CD4-positive, CD25-positive, alpha-beta regulatory T cell (primary cell): ENCODE data around the gene MAP2K3. TPM values are rescaled to one million over a fixed set of nuclear protein-coding genes. Genes with fewer than 3 reads are reported as not detected.
A peak's percentile ranks its signal among the peaks of the same experiment; 100 is the strongest.

Source experiments
- ATAC-seq, 2 donors: fragments of 150-1000 bp; cut with Tn5 transposase; one replicate each; pipeline ENCODE4 v1.10.0; 2021; ENCODE audit warnings: low read depth in 2 of 2, moderate number of reproducible peaks in 2 of 2, moderate library complexity in 1 of 2
- DNase-seq, 3 donors: peaks; one replicate each; pipeline versions ENCODE4 v3.0.0 to v3.0.0-alpha.2; 2012 to 2022; ENCODE audit warnings: mixed read lengths in 1 of 3
- H3K27ac ChIP-seq: one replicate; pipeline ENCODE4 v1.7.0; 2013; ENCODE audit warnings: mild to moderate bottlenecking, low read length; ENCODE audit not compliant: insufficient read depth, poor library complexity, severe bottlenecking
- H3K27me3 ChIP-seq: one replicate; pipeline ENCODE4 v1.7.0; 2013; ENCODE audit warnings: low read length; ENCODE audit not compliant: control insufficient read depth, insufficient read depth
- H3K36me3 ChIP-seq: one replicate; pipeline ENCODE4 v1.7.0; 2013; ENCODE audit warnings: mild to moderate bottlenecking, low read length, moderate library complexity; ENCODE audit not compliant: control insufficient read depth, insufficient read depth
- H3K4me1 ChIP-seq: 2 replicates; pipeline ENCODE4 v1.7.0; 2013; ENCODE audit warnings: mild to moderate bottlenecking, low read length; ENCODE audit not compliant: insufficient read depth, control insufficient read depth, poor library complexity, severe bottlenecking
- H3K4me3 ChIP-seq: one replicate; pipeline ENCODE4 v1.7.0; 2013; ENCODE audit warnings: low read depth, mild to moderate bottlenecking, low read length, moderate library complexity
- H3K9me3 ChIP-seq, 2 experiments: 1 replicate in 1 of 2; 2 replicates in 1 of 2; pipeline ENCODE4 v1.7.0; 2013; ENCODE audit warnings: low read length in 2 of 2, mild to moderate bottlenecking in 1 of 2, moderate library complexity in 1 of 2; ENCODE audit not compliant: control insufficient read depth in 2 of 2
- H3K27ac Mint-ChIP-seq, 3 donors: one replicate each; pipeline ENCODE4 v1.8.0; 2020 to 2022; ENCODE audit warnings: mild to moderate bottlenecking in 3 of 3, mixed read lengths in 3 of 3, moderate library complexity in 2 of 3
- H3K27me3 Mint-ChIP-seq: one replicate; pipeline ENCODE4 v1.8.0; 2022; ENCODE audit warnings: mild to moderate bottlenecking, mixed read lengths
- H3K36me3 Mint-ChIP-seq: one replicate; pipeline ENCODE4 v1.8.0; 2020; ENCODE audit warnings: mixed read lengths
- H3K4me1 Mint-ChIP-seq, 4 donors: one replicate each; pipeline ENCODE4 v1.8.0; 2020 to 2022; ENCODE audit warnings: mixed read lengths in 4 of 4, mild to moderate bottlenecking in 1 of 4
- H3K4me3 Mint-ChIP-seq, 4 donors: one replicate each; pipeline ENCODE4 v1.8.0; 2020 to 2022; ENCODE audit warnings: mild to moderate bottlenecking in 4 of 4, mixed read lengths in 4 of 4, moderate library complexity in 3 of 4
- H3K9me3 Mint-ChIP-seq, 7 donors: one replicate each; pipeline ENCODE4 v1.8.0; 2020 to 2022; ENCODE audit warnings: mixed read lengths in 7 of 7, mild to moderate bottlenecking in 3 of 7, moderate library complexity in 2 of 7
- polyA plus RNA-seq, 4 donors: library from polyadenylated mRNA; unstranded; fragments of 300-500 nt; fragmentation: Illumina TruSeq; gene quantifications; one replicate each; pipeline ENCODE4 v1.2.3, GENCODE V29; 2021
- total RNA-seq: library from RNA; stranded (reverse); gene quantifications from one replicate; pipeline ENCODE4 v1.2.3, GENCODE V29; 2022

The MAP2K3 gene
- total RNA-seq (70.6 TPM), polyA plus RNA-seq (10 to 100 TPM; 63.4 to 71.9 (median 68.3) TPM)

DNA sequence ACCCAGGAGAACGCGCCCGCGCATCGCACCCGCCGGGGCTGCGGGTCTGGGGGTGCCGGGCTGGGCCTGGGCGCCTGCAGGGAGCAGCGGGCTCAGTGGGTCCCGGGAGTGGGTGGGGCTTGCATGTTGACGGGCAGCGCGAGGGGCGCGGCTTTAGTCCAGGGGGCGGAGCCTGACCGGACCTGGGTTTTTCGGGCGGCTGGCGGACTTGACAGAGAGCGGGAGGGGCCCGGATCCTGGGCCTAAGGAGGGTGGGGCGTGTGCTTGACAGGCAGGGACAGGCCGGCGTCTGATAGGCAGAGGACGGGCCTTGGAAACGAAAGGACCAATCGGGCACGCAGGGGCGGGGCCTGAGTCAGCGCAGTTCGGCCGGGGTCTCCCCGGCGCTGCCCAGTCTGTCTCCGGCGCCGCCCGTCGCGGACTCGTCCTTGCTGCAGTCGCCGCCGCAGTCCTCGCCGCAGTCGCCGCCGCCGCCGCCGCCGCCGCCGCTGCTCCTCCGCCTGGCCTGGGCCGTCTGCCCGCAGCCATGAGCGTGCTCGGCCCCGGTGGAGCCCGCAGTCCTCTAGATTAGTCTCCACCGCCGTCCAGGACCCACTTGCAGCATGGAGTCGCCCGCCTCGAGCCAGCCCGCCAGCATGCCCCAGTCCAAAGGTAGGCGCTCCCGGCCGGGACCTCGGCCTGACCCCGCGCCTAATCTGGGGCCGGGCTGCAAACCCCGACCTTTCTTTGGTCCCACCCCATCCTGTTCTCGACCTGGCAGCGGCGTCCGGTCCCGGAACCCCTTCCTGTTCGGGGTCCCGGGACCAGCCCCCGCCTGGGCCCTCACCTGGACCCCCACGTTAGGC is at the start of gene MAP2K3:
Gene MAP2K3 (plus strand): TSS at position 393 of the 845 bp plus-strand sequence. CDS start 210 bp downstream, at position 603.
- Mint-ChIP-seq H3K4me3 (peak within 1 kb of the TSS; percentile 96 to 97 (median 96)), H3K36me3 (no peaks in the 10 kb centered on the region), H3K9me3 (no peaks in the 10 kb centered on the region), H3K27ac (peak within 1 kb of the TSS; percentile 85 to 98 (median 97)), H3K27me3 (no peaks in the 10 kb centered on the region), H3K4me1 (peaks cover 0 to 64% (median 41%) of the 10 kb centered on the region in 4 donors)
- Histone ChIP-seq H3K4me1 (peaks cover 64% of the 10 kb centered on the region), H3K9me3 (no peaks in the 10 kb centered on the region), H3K36me3 (no peaks in the 10 kb centered on the region), H3K27ac (peak within 1 kb of the TSS; percentile 97), H3K27me3 (no peaks in the 10 kb centered on the region), H3K4me3 (peak within 1 kb of the TSS; percentile 92)
- peak; percentile 91 to 99 (median 96) for DNase-seq
- ATAC-seq, result peak; percentile 70 to 73

DNA sequence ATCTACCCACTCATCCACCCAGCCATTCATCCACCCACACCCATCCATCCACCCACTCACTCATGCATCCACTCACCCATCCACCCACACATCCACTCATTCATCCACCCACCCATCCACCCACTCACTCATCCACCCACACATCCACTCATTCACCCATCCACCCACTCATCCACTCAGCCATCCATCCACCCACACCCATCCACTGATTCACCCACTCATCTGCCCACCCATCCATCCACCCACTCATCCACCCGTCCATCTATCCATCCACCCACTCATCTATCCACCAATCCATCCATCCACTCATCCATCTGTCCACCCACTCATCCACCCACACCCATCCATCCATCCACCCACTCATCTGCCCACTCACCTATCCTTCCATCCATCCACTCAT is 48.6 kb upstream of the MAP2K3 start:
- Histone ChIP-seq H3K4me1 (no peaks in the 10 kb centered on the region), H3K27ac (no peak overlapping the region), H3K27me3 (no peaks in the 10 kb centered on the region), H3K36me3 (no peaks in the 10 kb centered on the region), H3K4me3 (no peak overlapping the region), H3K9me3 (no peaks in the 10 kb centered on the region)
- Mint-ChIP-seq H3K9me3 (peaks cover 0 to 8% (median 3%) of the 10 kb centered on the region in 7 donors), H3K4me1 (peaks cover 0 to 6% (median 2%) of the 10 kb centered on the region in 4 donors), H3K27ac (no peak overlapping the region), H3K27me3 (no peaks in the 10 kb centered on the region), H3K36me3 (peaks cover 11% of the 10 kb centered on the region), H3K4me3 (no peak overlapping the region)
- DNase-seq (no peak), ATAC-seq (no peak)

DNA sequence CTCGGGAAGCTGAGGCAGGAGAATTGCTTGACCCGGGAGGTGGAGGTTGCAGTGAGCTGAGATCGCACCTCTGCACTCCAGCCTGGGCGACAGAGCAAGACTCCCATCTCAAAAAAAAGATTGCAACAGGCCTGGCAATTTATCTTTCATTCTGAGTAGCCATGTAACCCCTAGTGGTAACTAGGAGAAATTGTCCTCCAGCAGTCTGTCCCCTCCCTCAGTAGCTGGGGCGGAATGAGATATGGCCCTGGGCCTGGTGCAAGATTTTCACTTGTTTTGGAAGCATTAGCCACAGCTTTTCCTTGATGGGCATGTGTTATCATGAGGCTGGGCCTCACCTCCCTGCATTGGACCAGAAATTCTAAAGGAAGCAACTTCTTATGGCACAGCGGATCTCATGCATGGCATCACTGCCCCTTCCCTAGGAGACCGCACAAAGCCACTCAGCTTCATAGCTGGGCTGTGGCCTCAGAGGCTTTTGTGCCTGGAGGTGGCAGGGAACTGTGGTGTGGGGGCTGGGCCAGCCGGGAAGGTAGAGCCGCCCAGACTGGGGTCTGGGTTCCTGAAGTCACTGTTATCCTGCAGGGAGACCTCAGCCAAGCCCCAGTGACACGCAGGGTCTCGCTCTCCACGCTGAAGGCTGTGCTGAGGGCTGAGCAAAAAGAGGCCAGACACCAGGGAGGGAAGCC is 44.7 kb upstream of the MAP2K3 start:
- H3K27me3 Mint-ChIP-seq, result no peaks in the 10 kb centered on the region
- H3K4me1 Mint-ChIP-seq, result peaks cover 0 to 12% (median 4%) of the 10 kb centered on the region in 4 donors
- peaks cover 0 to 4% (median 0%) of the 10 kb centered on the region in 7 donors for H3K9me3 Mint-ChIP-seq
- peak in 1 of 3 donors; percentile 35 for DNase-seq
- Histone ChIP-seq H3K4me3 (no peak overlapping the region), H3K27me3 (no peaks in the 10 kb centered on the region), H3K27ac (no peak overlapping the region), H3K9me3 (no peaks in the 10 kb centered on the region), H3K36me3 (peaks cover 3% of the 10 kb centered on the region), H3K4me1 (no peaks in the 10 kb centered on the region)
- peak in 1 of 2 donors; percentile 32 for ATAC-seq
- H3K4me3 Mint-ChIP-seq, result peak overlapping the region in 1 of 4 donors; percentile 37
- H3K27ac Mint-ChIP-seq, result no peak overlapping the region
- no peaks in the 10 kb centered on the region for H3K36me3 Mint-ChIP-seq

DNA sequence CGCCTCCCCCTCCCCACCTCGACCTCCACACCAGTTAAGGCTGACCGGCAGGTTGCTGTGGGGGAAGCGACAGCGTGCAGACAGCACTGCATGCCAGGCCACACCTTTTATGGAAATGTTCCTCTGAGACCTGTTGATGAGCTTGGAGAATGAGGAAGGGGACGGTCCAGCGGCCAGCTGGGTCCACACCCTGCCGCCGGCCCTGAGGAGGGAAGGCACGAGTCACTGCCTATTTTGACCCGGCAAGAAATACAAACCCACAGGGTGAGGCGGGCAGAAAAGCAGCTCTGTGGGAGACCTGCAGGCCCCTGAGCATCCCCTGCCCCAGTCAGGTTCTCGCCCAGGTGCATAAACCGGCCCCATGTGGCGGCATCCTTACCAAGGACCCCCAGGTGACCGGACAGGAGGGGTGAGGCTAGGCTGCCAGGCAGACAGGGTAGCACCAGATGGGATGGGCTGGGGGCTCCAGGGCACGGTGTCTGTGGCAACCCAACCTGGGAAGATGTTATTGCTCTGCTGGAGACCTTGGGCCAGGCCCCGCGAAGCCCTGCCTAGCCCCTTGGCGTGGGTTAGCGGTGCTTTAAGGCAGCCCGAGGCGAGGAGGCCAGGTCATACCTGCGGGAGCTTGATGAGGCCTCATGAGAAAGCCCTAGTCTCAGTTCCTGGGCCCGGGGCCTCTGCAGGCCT is 44.0 kb upstream of the MAP2K3 start:
- Histone ChIP-seq H3K36me3 (peaks cover 3% of the 10 kb centered on the region), H3K9me3 (no peaks in the 10 kb centered on the region), H3K4me1 (no peaks in the 10 kb centered on the region), H3K4me3 (no peak overlapping the region), H3K27me3 (no peaks in the 10 kb centered on the region), H3K27ac (no peak overlapping the region)
- DNase-seq (no peak), ATAC-seq (no peak)
- Mint-ChIP-seq H3K27me3 (no peaks in the 10 kb centered on the region), H3K27ac (no peak overlapping the region), H3K4me1 (peaks cover 0 to 19% (median 7%) of the 10 kb centered on the region in 4 donors), H3K36me3 (no peaks in the 10 kb centered on the region), H3K9me3 (peaks cover 0 to 4% (median 0%) of the 10 kb centered on the region in 7 donors), H3K4me3 (no peak overlapping the region)

DNA sequence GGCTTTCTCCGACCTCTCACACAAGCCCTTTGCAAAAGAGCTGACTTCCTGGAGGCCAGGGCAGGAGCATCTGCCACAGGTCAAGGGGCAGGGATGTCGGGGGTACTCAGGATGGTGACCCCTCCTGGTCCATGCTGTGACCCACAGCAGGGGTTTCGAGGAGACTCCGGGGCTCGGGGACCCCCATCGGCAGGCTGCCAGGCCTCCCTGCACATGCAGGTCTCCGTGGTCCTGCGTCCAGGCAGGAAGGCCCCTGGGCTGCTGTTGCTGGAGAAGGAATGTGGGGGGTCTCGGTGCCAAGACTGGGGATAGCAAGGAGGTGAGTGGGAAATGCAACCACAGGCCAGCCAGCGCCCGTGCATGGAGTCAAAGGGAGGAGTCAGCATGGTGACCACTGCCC is 42.9 kb upstream of the MAP2K3 start:
- peaks cover 0 to 28% (median 13%) of the 10 kb centered on the region in 4 donors for H3K4me1 Mint-ChIP-seq
- H3K4me3 ChIP-seq, result no peak overlapping the region
- no peak overlapping the region for H3K27ac ChIP-seq
- DNase-seq (no peak), ATAC-seq (no peak)
- no peak overlapping the region for H3K27ac Mint-ChIP-seq
- H3K4me3 Mint-ChIP-seq, result no peak overlapping the region
- no peaks in the 10 kb centered on the region for H3K36me3 Mint-ChIP-seq
- H3K9me3 ChIP-seq, result no peaks in the 10 kb centered on the region
- no peaks in the 10 kb centered on the region for H3K27me3 Mint-ChIP-seq
- H3K9me3 Mint-ChIP-seq, result peaks cover 0 to 2% (median 0%) of the 10 kb centered on the region in 7 donors
- H3K36me3 ChIP-seq, result peaks cover 3% of the 10 kb centered on the region
- H3K27me3 ChIP-seq, result no peaks in the 10 kb centered on the region
- H3K4me1 ChIP-seq, result no peaks in the 10 kb centered on the region

DNA sequence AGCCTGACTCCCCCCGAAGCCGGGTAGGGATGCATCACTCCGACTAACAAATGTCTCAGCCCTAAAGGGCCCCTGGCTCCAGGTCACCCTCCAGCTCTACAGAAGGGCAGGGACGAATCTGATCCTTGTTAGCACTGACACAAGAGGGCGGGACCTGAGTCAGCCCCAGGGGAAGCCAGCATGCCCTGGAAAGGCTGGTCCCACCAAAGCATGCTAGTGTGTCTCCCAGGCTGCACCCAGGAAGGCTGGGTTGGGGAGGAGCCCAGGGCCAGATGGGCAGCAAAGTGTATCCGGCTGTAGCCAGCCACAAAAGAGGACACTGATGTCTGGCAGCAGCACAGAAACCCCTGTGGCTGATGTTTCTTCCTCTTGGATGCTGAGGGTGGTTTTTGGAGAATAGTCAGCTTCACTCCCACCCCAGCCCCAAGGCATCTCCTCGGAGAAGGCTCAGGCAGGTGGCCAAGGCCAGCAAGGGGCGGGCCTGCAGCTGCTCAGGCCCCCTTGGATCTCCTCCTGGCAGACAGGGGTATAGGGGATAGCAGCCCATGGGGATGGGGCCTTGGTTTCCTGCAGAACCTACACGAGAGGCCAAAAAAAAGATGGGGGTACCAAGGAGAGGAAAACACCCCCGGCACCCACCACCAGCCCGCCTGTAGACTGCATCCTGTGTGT is 42.3 kb upstream of the MAP2K3 start:
- H3K4me1 Mint-ChIP-seq, result peaks cover 0 to 28% (median 14%) of the 10 kb centered on the region in 4 donors
- Histone ChIP-seq H3K36me3 (peaks cover 3% of the 10 kb centered on the region), H3K4me3 (no peak overlapping the region), H3K27me3 (no peaks in the 10 kb centered on the region), H3K27ac (no peak overlapping the region), H3K4me1 (no peaks in the 10 kb centered on the region), H3K9me3 (no peaks in the 10 kb centered on the region)
- ATAC-seq (no peak), DNase-seq (no peak)
- H3K36me3 Mint-ChIP-seq, result no peaks in the 10 kb centered on the region
- peaks cover 0 to 2% (median 0%) of the 10 kb centered on the region in 7 donors for H3K9me3 Mint-ChIP-seq
- H3K27ac Mint-ChIP-seq, result no peak overlapping the region
- no peaks in the 10 kb centered on the region for H3K27me3 Mint-ChIP-seq
- peak overlapping the region in 1 of 4 donors; percentile 10 for H3K4me3 Mint-ChIP-seq
